COLO829 (cell line): Measurements from ENCODE around the gene AGTPBP1.
"Not testable (repeated sequence)": the region's sequence is repeated elsewhere in the genome, so short reads cannot be mapped to it uniquely, and the experiment has no call there.

Experiments used
- DNase-seq: peaks from one replicate; pipeline ENCODE4 v3.0.0; 2012; ENCODE audit warnings: low spot score

The AGTPBP1 gene

GRCh38 chr9:85719411-85719810 is 22.3 kb downstream of the AGTPBP1 start:
- DNase-seq: not testable (repeated sequence)

- not testable (repeated sequence) for DNase-seq
These were observed 23.9 kb downstream of the AGTPBP1 start for GRCh38 chr9:85717818-85718217.

DNA sequence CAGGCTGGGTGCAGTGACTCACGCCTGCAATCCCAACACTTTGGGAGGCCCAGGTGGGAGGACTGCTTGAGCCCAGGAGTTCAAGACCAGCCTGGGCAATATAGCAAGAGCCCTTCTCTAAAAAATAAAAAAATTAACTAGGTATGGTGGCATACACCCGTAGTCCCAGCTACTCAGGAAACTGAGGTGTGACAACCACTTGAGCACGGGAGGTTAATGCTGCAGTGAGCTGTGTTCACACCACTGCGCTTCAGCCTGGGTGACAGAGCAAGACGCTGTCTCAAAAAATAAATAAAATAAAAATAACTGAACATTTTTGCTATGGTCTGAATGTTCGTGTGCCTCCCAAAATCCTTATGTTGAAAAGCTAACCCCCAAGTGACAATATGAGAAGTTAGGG is 24.5 kb downstream of the AGTPBP1 start:
- no peak for DNase-seq

GRCh38 chr9:85716031-85716877 is 25.5 kb downstream of the AGTPBP1 start:
- DNase-seq: no peak

DNA sequence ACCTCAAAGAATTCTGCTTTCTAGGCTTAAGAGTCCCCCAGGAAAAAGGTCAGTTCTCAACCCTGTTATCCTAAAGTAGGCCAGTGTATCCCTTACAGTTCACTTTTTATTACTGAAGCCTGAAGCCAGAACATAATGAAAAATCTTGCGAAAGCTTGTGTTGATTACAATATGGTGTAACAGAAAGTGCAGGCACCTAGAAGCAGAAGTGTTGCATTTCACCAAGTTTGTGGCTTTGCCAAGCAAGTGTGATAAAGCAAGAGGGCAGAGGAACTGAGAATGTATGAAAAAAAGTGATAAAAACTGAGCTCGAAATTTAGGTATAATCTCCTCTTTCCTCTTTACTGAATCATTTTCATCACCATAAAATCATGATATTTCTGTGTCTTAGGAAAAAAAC is 26.2 kb downstream of the AGTPBP1 start:
- DNase-seq: no peak

GRCh38 chr9:85713897-85714296 is 27.9 kb downstream of the AGTPBP1 start:
- DNase-seq: no peak

- DNase-seq: no peak
These were observed 37.0 kb downstream of the AGTPBP1 start for GRCh38 chr9:85704744-85705143.

- no peak for DNase-seq
These were observed 38.4 kb downstream of the AGTPBP1 start for GRCh38 chr9:85703398-85703797.

DNA sequence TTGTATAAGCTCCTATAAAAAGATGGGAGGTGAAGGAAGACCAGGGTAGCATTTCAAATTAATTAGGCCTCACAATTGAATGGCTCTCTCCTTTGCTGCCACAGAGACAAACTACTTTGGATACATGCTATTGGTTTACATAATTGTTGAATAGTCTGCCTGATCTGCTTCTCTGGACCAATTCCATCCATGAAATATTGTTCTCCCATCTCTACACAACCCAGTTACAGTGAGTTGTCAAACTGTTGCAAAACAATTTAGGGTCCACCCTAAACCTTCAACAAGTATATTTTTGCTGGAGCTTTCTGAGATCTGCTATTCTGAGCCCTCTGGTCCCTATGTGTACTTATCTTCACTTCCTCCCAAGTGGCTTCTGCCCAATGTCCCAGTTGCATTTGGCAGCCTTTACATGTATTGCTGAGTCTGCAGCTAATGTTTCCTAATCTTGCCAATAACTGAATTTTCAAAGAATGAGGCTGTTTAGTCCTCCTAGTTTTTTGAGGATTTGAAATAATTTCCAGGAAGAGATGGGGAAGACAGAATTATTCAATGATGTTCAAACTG is 38.9 kb downstream of the AGTPBP1 start:
- DNase-seq: no peak

GRCh38 chr9:85702191-85702590 is 39.6 kb downstream of the AGTPBP1 start:
- no peak for DNase-seq

DNA sequence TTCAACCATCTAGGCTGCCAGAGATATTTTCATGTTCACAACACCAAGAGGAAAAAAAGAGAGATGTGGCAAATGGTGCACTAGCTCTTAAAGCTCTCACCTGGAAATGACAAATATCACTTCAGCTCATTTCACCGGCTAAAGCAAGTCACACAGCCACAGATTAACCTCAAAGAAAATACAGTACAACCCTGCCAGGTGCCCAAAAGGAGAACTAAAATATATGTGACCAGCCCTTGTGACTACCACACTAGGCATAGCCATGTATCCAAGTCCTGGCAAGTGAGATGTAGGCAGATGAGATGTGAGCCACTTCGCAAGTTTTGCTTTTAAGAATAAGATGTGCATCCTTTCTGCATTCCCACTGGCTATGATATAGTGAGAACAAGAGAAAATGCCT is 41.4 kb downstream of the AGTPBP1 start:
- no peak for DNase-seq

DNA sequence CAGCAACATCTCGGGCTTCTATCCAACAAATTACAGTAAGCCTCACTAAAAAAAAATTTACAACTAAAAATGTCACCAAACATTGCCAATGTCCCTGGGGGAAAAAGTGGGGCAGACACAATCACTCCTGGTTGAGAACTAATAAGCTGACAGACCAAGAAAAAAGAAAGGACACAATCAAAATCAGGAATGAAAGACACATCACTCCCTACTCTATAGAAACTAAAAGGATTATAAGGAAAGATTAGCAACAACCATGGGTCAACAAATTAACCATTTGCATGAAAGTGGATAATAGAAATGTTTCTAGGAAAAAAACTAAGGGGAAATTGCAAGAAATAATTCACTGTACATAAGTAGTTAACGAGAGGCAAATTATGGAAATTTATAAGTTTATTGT is 53.4 kb downstream of the AGTPBP1 start:
- DNase-seq: no peak

DNA sequence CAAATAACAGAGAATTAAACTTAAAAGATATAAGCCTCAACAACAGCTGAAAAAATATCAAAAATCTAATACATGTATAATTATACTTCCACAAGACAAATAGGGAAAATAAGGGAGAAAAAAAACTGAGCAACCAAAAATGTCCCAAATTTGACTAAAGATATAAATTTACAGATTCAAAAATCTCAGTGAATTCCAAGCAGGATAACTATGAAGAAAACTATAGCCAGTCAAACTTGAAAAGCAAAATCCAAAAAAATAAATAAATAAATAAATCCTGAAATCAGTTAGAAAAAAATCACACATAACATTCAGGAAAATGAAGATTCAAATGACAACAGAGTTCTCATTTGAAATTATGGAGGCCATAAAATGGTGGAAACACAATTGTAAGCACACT is 56.7 kb downstream of the AGTPBP1 start:
- no peak for DNase-seq

- DNase-seq: no peak
These were observed 65.0 kb downstream of the AGTPBP1 start for GRCh38 chr9:85676790-85677189.

GRCh38 chr9:85667374-85667773 is 74.4 kb downstream of the AGTPBP1 start:
- no peak for DNase-seq

DNA sequence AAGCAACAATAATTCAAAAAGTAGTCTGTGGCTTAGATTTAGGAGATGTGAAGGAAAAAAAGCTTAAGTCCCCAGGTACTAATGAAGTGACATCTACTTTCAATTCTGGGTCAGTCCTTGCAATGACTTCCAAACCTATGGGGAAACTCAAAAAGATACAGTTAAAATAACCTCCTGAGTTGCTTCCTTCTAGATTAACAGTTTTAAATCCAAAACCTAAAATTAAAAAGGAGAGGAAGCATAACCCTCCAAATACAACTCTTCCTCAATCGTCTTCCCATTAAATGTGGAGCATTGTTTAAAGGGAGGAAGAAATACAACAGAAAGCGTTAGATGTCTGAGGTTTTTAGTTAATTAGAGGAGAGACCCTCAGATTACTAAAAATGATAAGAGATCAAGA is 75.7 kb downstream of the AGTPBP1 start:
- no peak for DNase-seq

DNA sequence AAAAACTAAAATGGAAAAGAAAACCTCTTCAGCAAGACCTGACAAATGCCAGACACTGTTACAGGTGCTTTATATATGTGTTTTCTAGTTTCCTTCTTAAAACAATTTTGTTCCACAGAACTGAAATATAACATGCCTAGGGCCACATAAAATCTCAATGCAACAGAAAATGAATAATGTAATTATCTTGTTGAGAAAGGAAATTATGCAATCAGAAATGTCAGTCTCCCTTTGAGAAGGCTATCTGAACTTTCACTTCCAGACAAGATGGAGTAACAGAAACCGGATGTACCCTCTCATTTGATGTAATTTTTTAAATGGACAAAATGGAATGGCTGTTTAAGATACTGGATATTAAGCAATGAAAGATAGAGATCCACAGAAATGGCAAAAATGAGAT is 79.2 kb downstream of the AGTPBP1 start:
- DNase-seq: no peak

DNA sequence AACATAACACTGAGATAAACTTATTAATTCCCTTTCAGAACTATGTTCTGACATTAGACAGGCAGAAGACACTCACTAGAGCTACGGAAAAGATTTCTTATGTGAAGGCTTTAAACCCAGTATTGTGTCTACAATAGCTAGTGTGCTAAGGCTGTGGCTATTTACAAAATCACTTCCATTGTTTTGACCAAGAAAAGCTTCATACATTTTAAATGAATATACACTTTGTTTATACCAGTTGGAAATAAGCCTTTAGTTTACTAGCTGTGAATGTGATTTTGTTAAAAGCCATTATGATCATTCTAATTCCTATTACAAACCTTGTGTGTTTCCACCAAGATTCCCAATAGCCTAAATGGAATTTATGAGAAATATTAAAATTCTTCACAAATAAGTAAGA is 83.0 kb downstream of the AGTPBP1 start:
- no peak for DNase-seq

GRCh38 chr9:85653153-85653552 is 88.6 kb downstream of the AGTPBP1 start:
- DNase-seq: no peak

DNA sequence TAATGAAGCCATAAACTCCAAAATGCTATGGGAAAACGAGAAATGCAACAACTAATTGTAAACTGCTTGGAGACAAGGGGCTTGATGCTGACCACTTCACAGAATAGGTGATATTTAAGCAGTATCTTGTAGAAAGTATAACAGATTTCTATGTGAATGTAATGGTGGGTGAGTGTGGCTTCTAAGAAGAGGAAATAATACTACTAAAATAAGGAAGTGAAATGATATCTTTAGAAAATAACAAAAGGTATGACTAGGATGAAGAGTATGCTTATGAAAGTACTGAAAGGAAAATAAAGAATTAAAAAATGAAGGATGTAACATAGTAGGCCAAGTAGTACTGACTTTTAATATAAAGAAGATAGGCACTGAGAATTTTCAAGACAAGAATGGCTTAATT is 94.2 kb downstream of the AGTPBP1 start:
- DNase-seq: no peak

- no peak for DNase-seq
These were observed 95.7 kb downstream of the AGTPBP1 start for GRCh38 chr9:85645909-85646627.

DNA sequence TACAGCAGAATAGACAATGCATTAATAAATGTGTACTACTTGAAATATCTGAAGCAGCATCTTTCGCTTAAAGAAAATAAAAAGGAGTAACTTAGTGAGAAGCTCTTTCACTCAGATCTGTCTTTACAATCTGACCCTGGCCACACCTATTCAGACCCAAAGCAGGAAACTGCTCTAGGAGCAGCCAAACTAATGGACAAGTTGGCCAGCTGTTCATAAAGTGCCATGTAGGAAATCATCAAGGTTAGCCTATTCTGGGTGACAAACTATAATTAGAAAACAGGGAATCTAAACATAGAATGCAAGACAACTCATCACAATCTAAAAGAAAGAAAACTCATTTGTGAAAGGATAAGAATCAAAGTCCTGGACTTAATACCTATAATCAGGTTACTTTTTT is 101.3 kb downstream of the AGTPBP1 start:
- no peak for DNase-seq

GRCh38 chr9:85639675-85640186 is 102.0 kb downstream of the AGTPBP1 start:
- DNase-seq: no peak
